IMR-90 (cell line): ENCODE measurements around the gene STK17B. TPM values are rescaled to one million over a fixed set of nuclear protein-coding genes. Genes with fewer than 3 reads are reported as not detected.

Experiments
- ATAC-seq: fragments of 200-7000 bp; cut with Tn5 transposase; 2 replicates; pipeline ENCODE4 v1.9.1; 2020; ENCODE audit warnings: low read depth, mild to moderate bottlenecking, moderate library complexity
- BruUV-seq: library from RNA; stranded (reverse); fragments of 400-500 nt; replicated peaks from 2 replicates; lab custom pipeline; 2021; lab: Mats Ljungman, UMichigan
- CTCF ChIA-PET: fragments of 300-600 bp; formaldehyde crosslinking; extraction: SDS; loops from one replicate; lab custom pipeline; 2021; ENCODE audit warnings: antibody characterized with exemption; lab: Yijun Ruan, JAX
- POLR2A ChIA-PET: fragments of 300-600 bp; sonication (Branson Sonifier 250); formaldehyde crosslinking; loops from one replicate; lab custom pipeline; 2022; ENCODE audit warnings: antibody characterized with exemption; ENCODE audit not compliant: unreplicated experiment; lab: Charles Lee
- DNase-seq: peaks from one replicate; pipeline ENCODE4 v3.0.0; 2013
- H2AFZ ChIP-seq: replicated peaks from 2 replicates; pipeline ENCODE3; 2013; ENCODE audit warnings: low read length, mild to moderate bottlenecking; ENCODE audit not compliant: poor library complexity
- H2AK5ac ChIP-seq: 2 replicates; pipeline ENCODE4 v1.6.1; 2013; ENCODE audit warnings: low read depth, low read length, inconsistent platforms
- H2AK9ac ChIP-seq: replicated peaks from 2 replicates; pipeline ENCODE3; 2013; ENCODE audit warnings: mild to moderate bottlenecking, low read depth, low read length, moderate library complexity; ENCODE audit not compliant: poor library complexity
- H2BK120ac ChIP-seq: 2 replicates; pipeline ENCODE4 v1.6.1; 2013; ENCODE audit warnings: low read depth, low read length, inconsistent platforms
- H2BK15ac ChIP-seq: 3 replicates; pipeline ENCODE4 v1.6.1; 2013; ENCODE audit warnings: low read depth, low read length, inconsistent platforms
- H2BK20ac ChIP-seq: 2 replicates; pipeline ENCODE4 v1.6.1; 2013; ENCODE audit warnings: low read depth, mild to moderate bottlenecking, inconsistent platforms, low read length, moderate library complexity
- H2BK5ac ChIP-seq: 2 replicates; pipeline ENCODE4 v1.6.1; 2013; ENCODE audit warnings: mild to moderate bottlenecking, low read depth, low read length, inconsistent platforms; ENCODE audit not compliant: poor library complexity, severe bottlenecking
- H3K14ac ChIP-seq: replicated peaks from 2 replicates; pipeline ENCODE4 v1.6.1; 2013; ENCODE audit warnings: low read depth, low read length, inconsistent platforms
- H3K18ac ChIP-seq: 2 replicates; pipeline ENCODE4 v1.6.1; 2013; ENCODE audit warnings: low read depth, low read length, control low read depth
- H3K23ac ChIP-seq: 2 replicates; pipeline ENCODE4 v1.6.1; 2013; ENCODE audit warnings: low read depth, low read length, inconsistent platforms
- H3K27ac ChIP-seq: 2 replicates; pipeline ENCODE4 v1.5.1; 2013; ENCODE audit warnings: mild to moderate bottlenecking, control low read depth, low read length; ENCODE audit not compliant: insufficient read depth
- H3K27me3 ChIP-seq: 2 replicates; pipeline ENCODE4 v1.6.1; 2013; ENCODE audit warnings: low read length; ENCODE audit not compliant: control insufficient read depth, insufficient read depth
- H3K36me3 ChIP-seq: 2 replicates; pipeline ENCODE4 v1.6.1; 2013; ENCODE audit warnings: low read length, mixed read lengths; ENCODE audit not compliant: control insufficient read depth, insufficient read depth
- H3K4ac ChIP-seq: 2 replicates; pipeline ENCODE4 v1.6.1; 2013; ENCODE audit warnings: low read depth, low read length, inconsistent platforms
- H3K4me1 ChIP-seq: 2 replicates; pipeline ENCODE4 v1.6.1; 2013; ENCODE audit warnings: low read length, mixed read lengths; ENCODE audit not compliant: control insufficient read depth, insufficient read depth
- H3K4me2 ChIP-seq: 2 replicates; pipeline ENCODE4 v1.6.1; 2013; ENCODE audit warnings: low read depth, mild to moderate bottlenecking, control low read depth, low read length, moderate library complexity
- H3K4me3 ChIP-seq: 2 replicates; pipeline ENCODE4 v1.5.1; 2013; ENCODE audit warnings: low read depth, mild to moderate bottlenecking, control low read depth, low read length, moderate library complexity; ENCODE audit not compliant: insufficient read depth
- H3K56ac ChIP-seq: 2 replicates; pipeline ENCODE4 v1.6.1; 2013; ENCODE audit warnings: low read length, inconsistent platforms; ENCODE audit not compliant: insufficient read depth; ENCODE audit errors: extremely low read depth
- H3K79me1 ChIP-seq, 2 experiments: 2 replicates each; pipeline ENCODE4 v1.6.1; 2013; ENCODE audit warnings: low read length in 2 of 2, inconsistent platforms in 1 of 2, low read depth in 1 of 2
- H3K9ac ChIP-seq: 2 replicates; pipeline ENCODE4 v1.6.1; 2013; ENCODE audit warnings: low read depth, low read length, control low read depth
- H3K9me1 ChIP-seq: 2 replicates; pipeline ENCODE4 v1.6.1; 2013; ENCODE audit warnings: low read length, inconsistent platforms; ENCODE audit not compliant: insufficient read depth
- H3K9me3 ChIP-seq: 2 replicates; pipeline ENCODE4 v1.6.1; 2013; ENCODE audit warnings: low read length; ENCODE audit not compliant: control insufficient read depth, insufficient read depth
- H4K20me1 ChIP-seq: 2 replicates; pipeline ENCODE4 v1.6.1; 2013; ENCODE audit warnings: low read length, inconsistent platforms; ENCODE audit not compliant: insufficient read depth
- H4K5ac ChIP-seq: 2 replicates; pipeline ENCODE4 v1.6.1; 2013; ENCODE audit warnings: mild to moderate bottlenecking, low read depth, low read length, control low read depth
- H4K8ac ChIP-seq, 2 experiments: 2 replicates each; pipeline ENCODE4 v1.6.1; 2013; ENCODE audit warnings: low read depth in 2 of 2, low read length in 2 of 2, control low read depth in 1 of 2, inconsistent platforms in 1 of 2
- H4K91ac ChIP-seq: 2 replicates; pipeline ENCODE4 v1.6.1; 2013; ENCODE audit warnings: low read depth, low read length, inconsistent platforms; ENCODE audit not compliant: insufficient read depth
- MAFK ChIP-seq: IDR thresholded peaks from 2 replicates; pipeline ENCODE4 v1.6.1; 2012; ENCODE audit warnings: low read depth, low read length, improper control_type of control experiment
- MAZ ChIP-seq: IDR thresholded peaks from 2 replicates; pipeline ENCODE4 v1.6.1; 2012; ENCODE audit warnings: low read depth, mild to moderate bottlenecking, low read length, improper control_type of control experiment, moderate library complexity, borderline replicate concordance
- NFE2L2 ChIP-seq: fragments of 150-350 bp; IDR thresholded peaks from 2 replicates; pipeline ENCODE4 v1.6.1; 2016; ENCODE audit warnings: low read depth, mild to moderate bottlenecking, low read length
- RAD21 ChIP-seq: IDR thresholded peaks from 2 replicates; pipeline ENCODE4 v1.6.1; 2012; ENCODE audit warnings: low read length, improper control_type of control experiment
- RCOR1 ChIP-seq: IDR thresholded peaks from 2 replicates; pipeline ENCODE4 v1.6.1; 2012; ENCODE audit warnings: mild to moderate bottlenecking, low read length, improper control_type of control experiment; ENCODE audit not compliant: insufficient replicate concordance
- SMC3 ChIP-seq: fragments of 150-350 bp; IDR thresholded peaks from 2 replicates; pipeline ENCODE4 v1.6.1; 2016; ENCODE audit warnings: low read depth, mild to moderate bottlenecking, antibody characterized with exemption, low read length, moderate library complexity
- WGBS, 2 experiments: methylation state at CpG; one replicate each; pipeline versions ENCODE4 v1.1.5 to v1.1.7; 2013; ENCODE audit warnings: missing lambda C conversion rate in 2 of 2; ENCODE audit not compliant: insufficient read length in 1 of 2; ENCODE audit errors: extremely low coverage in 2 of 2; 5-methylcytosine and 5-hydroxymethylcytosine counted together
- dilution Hi-C: fragments of 300-500 bp; cut with HindIII; formaldehyde crosslinking; loops from one replicate; pipeline ENCODE4 v1.14.3; 2018; ENCODE audit warnings: low sequenced_read_pairs; ENCODE audit not compliant: unreplicated experiment
- in situ Hi-C: fragments of 300-500 bp; cut with MboI; formaldehyde crosslinking; loops from 3 replicates; pipeline ENCODE4 v1.14.3; 2019; ENCODE audit warnings: low sequenced_read_pairs, inconsistent platforms, mixed read lengths
- intact Hi-C: fragments of 100-400 bp; cut with micrococcal nuclease; formaldehyde crosslinking; loops from 2 replicates; pipeline ENCODE4 v1.10.0; 2022
- polyA plus RNA-seq, 3 experiments: library from polyadenylated mRNA; depleted of rRNA; stranded (reverse); fragments of >200 nt; gene quantifications; 2 replicates each; pipeline ENCODE4 v1.2.3, GENCODE V29; 2012; ENCODE audit warnings: low replicate concordance in 1 of 3
- total RNA-seq: library from RNA; depleted of rRNA; stranded (reverse); fragments of >200 nt; gene quantifications from 2 replicates; pipeline ENCODE4 v1.2.3, GENCODE V29; 2012
- TF ChIP-seq, protein P1 (sequence below): fragments of 150-350 bp; IDR thresholded peaks from 2 replicates; pipeline ENCODE4 v1.6.1; 2016; ENCODE audit warnings: low read depth, mild to moderate bottlenecking, low read length, moderate library complexity, borderline replicate concordance
- TF ChIP-seq, protein P2 (sequence below): conservative IDR thresholded peaks from 2 replicates; pipeline ENCODE4 v1.5.1; 2012; ENCODE audit warnings: mild to moderate bottlenecking, low read depth, low read length, improper control_type of control experiment

Gene STK17B
- total and polyA plus RNA-seq, 2 of the 4 experiments (the other 2 are of a cell fraction), result 7.5 to 48.9 TPM

DNA sequence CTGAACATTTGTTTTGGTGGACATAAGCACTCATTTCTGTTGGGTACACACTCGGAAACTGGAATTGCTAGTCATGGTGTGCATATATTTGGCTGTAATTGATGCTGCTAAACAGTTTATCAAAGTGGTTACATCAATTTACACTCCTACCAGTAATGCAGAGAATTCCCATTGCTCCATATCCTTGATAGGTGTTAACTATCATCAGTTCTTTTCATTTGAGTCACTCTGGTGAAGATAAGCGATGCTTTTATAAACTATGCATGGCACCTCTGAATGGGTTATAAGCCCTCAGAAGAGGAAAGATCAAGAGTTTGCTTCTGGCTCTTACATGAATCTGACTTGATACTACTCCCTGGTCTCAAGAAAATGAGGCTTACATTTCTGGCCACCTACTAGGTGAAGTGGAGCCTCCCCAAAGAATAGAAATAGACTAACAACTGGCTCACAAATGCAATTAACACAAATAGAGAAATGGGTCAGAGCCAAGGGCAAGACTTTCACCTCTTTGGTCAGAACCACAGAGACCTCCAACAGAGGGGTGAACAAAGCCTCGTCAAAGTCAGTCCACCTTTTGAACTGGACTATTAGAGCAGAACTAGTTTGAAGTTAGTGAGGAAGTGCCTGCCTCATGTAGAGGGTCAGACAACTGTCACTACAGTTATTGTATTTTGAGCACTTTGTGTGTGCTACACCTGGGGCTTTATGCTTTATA lies 15.0 kb upstream of the STK17B start:
- DNase-seq, result no peak
- H3K9ac ChIP-seq, result no peak overlapping the region
- in situ Hi-C loops, result no loop called here
- no peak overlapping the region for H2AK5ac ChIP-seq
- POLR2A ChIA-PET, result no interaction called here
- no peak overlapping the region for H4K5ac ChIP-seq
- no peak overlapping the region for H3K4me3 ChIP-seq
- no peak overlapping the region for H2AFZ ChIP-seq
- TF ChIP-seq, protein P1, sequence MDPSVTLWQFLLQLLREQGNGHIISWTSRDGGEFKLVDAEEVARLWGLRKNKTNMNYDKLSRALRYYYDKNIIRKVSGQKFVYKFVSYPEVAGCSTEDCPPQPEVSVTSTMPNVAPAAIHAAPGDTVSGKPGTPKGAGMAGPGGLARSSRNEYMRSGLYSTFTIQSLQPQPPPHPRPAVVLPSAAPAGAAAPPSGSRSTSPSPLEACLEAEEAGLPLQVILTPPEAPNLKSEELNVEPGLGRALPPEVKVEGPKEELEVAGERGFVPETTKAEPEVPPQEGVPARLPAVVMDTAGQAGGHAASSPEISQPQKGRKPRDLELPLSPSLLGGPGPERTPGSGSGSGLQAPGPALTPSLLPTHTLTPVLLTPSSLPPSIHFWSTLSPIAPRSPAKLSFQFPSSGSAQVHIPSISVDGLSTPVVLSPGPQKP, result no peak
- TF ChIP-seq MAZ, result no peak
- TF ChIP-seq MAFK, result no peak
- TF ChIP-seq, protein P2, sequence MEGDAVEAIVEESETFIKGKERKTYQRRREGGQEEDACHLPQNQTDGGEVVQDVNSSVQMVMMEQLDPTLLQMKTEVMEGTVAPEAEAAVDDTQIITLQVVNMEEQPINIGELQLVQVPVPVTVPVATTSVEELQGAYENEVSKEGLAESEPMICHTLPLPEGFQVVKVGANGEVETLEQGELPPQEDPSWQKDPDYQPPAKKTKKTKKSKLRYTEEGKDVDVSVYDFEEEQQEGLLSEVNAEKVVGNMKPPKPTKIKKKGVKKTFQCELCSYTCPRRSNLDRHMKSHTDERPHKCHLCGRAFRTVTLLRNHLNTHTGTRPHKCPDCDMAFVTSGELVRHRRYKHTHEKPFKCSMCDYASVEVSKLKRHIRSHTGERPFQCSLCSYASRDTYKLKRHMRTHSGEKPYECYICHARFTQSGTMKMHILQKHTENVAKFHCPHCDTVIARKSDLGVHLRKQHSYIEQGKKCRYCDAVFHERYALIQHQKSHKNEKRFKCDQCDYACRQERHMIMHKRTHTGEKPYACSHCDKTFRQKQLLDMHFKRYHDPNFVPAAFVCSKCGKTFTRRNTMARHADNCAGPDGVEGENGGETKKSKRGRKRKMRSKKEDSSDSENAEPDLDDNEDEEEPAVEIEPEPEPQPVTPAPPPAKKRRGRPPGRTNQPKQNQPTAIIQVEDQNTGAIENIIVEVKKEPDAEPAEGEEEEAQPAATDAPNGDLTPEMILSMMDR, result no peak
- no peak for TF ChIP-seq NFE2L2
- no peak for TF ChIP-seq SMC3
- TF ChIP-seq RCOR1, result no peak
- TF ChIP-seq RAD21, result no peak
- intact Hi-C loops, result no loop called here
- no peaks in the 10 kb centered on the region for H4K20me1 ChIP-seq
- H2AK9ac ChIP-seq, result no peak overlapping the region
- no peak overlapping the region for H4K91ac ChIP-seq
- no peaks in the 10 kb centered on the region for H3K4me1 ChIP-seq
- H3K9me3 ChIP-seq, result no peaks in the 10 kb centered on the region
- H3K14ac ChIP-seq, result no peak overlapping the region
- no peak overlapping the region for H3K4me2 ChIP-seq
- no peaks in the 10 kb centered on the region for H3K79me1 ChIP-seq
- ATAC-seq, result no peak
- no peak overlapping the region for H3K56ac ChIP-seq
- no peak overlapping the region for H3K23ac ChIP-seq
- dilution Hi-C loops, result no loop called here
- H3K27ac ChIP-seq, result no peak overlapping the region
- WGBS, 2 experiments, result no CpG with 5 or more reads among the region's 3 CpGs
- H3K18ac ChIP-seq, result no peak overlapping the region
- no peak overlapping the region for H2BK120ac ChIP-seq
- H3K36me3 ChIP-seq, result no peaks in the 10 kb centered on the region
- no peak overlapping the region for H4K8ac ChIP-seq
- CTCF ChIA-PET, result no interaction called here
- BruUV-seq, result no TSS peak
- H2BK15ac ChIP-seq, result no peak overlapping the region
- no peak overlapping the region for H2BK5ac ChIP-seq
- no peak overlapping the region for H2BK20ac ChIP-seq
- H3K9me1 ChIP-seq, result no peaks in the 10 kb centered on the region
- no peak overlapping the region for H3K4ac ChIP-seq
- no peaks in the 10 kb centered on the region for H3K27me3 ChIP-seq
